ENCODE measurements around the gene LYRM2. TPM values are rescaled to one million over a fixed set of nuclear protein-coding genes. Genes with fewer than 3 reads are reported as not detected.

The LYRM2 gene
- total RNA-seq, 1 donor from 2014 or later, result 27.5 TPM

DNA sequence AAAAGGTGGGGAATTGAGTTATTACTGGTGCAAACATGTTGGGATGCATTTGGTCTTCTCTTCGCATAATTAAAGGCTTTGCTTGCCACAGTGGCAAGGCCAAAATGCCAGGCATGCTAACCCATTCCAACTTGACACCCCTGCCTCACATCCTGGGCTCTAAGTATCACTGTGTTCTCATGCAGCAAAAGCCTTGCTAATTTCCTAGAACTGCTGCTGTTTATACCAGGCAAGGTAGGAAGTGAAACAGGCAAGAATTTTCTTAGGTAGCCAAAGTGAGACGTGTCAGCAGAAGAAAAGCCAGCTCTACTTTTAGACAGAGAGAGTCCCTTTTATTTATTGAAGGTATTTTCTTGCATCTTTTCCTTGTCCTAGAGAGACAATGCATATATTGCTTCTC is 41.2 kb downstream of the LYRM2 start:
- TF ChIP-seq, protein P1, sequence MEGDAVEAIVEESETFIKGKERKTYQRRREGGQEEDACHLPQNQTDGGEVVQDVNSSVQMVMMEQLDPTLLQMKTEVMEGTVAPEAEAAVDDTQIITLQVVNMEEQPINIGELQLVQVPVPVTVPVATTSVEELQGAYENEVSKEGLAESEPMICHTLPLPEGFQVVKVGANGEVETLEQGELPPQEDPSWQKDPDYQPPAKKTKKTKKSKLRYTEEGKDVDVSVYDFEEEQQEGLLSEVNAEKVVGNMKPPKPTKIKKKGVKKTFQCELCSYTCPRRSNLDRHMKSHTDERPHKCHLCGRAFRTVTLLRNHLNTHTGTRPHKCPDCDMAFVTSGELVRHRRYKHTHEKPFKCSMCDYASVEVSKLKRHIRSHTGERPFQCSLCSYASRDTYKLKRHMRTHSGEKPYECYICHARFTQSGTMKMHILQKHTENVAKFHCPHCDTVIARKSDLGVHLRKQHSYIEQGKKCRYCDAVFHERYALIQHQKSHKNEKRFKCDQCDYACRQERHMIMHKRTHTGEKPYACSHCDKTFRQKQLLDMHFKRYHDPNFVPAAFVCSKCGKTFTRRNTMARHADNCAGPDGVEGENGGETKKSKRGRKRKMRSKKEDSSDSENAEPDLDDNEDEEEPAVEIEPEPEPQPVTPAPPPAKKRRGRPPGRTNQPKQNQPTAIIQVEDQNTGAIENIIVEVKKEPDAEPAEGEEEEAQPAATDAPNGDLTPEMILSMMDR (IDR thresholded peaks at IDR 0.05), result no peak
- Mint-ChIP-seq H3K36me3 (ENCODE audit: low read depth) (peaks cover 4% of the 10 kb centered on the region), H3K9me3 (ENCODE audit: low read depth) (peaks cover 2% of the 10 kb centered on the region), H3K4me1 (ENCODE audit: low read depth) (peaks cover 5% of the 10 kb centered on the region), H3K27me3 (ENCODE audit: low read depth) (no peaks in the 10 kb centered on the region), H3K4me3 (ENCODE audit: unreplicated experiment) (no peak overlapping the region), H3K27ac (ENCODE audit: unreplicated experiment) (no peak overlapping the region)
- DNase-seq (ENCODE audit: low spot score), result no peak

DNA sequence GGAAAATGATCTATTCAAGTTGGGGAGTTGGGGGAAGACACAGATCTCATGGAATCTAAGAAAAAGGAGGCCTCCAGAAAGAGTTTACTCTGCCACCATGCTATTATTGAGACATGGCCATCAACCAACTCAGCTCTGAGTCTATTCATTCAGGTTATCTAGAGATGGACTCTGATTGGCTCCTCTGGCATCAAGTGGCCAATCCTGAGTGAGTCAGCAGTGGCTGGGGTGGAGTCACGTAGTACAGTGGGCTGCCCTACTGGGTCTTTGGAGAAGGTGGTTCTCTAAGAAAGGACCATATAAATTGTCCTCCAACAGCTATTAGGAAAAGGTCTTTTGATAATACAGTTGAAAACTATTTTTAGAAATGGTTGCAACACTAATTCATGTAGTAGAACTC is 42.1 kb downstream of the LYRM2 start:
- Mint-ChIP-seq H3K9me3 (ENCODE audit: low read depth) (peaks cover 2% of the 10 kb centered on the region), H3K27me3 (ENCODE audit: low read depth) (no peaks in the 10 kb centered on the region), H3K4me1 (ENCODE audit: low read depth) (peaks cover 5% of the 10 kb centered on the region), H3K27ac (ENCODE audit: unreplicated experiment) (no peak overlapping the region), H3K36me3 (ENCODE audit: low read depth) (peaks cover 4% of the 10 kb centered on the region), H3K4me3 (ENCODE audit: unreplicated experiment) (no peak overlapping the region)
- DNase-seq (ENCODE audit: low spot score), result no peak
- TF ChIP-seq, protein P1 (IDR thresholded peaks at IDR 0.05), result no peak

DNA sequence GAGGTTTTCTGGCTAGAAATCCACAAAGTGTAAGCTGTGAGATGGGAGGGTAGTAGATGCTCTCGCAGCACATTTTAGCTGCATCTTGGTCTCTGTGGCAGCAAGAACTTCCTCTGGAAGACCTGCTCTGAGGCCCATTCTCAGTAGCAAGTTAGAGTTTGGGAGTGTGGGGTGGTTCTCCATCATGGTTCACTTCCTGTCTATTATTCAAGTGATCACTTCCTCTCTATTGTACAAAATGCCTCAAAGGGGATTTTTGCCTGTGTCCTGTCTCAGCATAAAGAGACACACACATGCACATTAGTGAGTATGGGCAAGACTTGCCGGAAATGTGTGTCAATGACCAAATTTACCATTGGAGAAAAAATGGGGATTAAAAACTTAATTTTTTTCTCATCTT is 42.5 kb downstream of the LYRM2 start:
- Mint-ChIP-seq H3K36me3 (ENCODE audit: low read depth) (peaks cover 4% of the 10 kb centered on the region), H3K4me1 (ENCODE audit: low read depth) (peaks cover 5% of the 10 kb centered on the region), H3K4me3 (ENCODE audit: unreplicated experiment) (no peak overlapping the region), H3K27ac (ENCODE audit: unreplicated experiment) (no peak overlapping the region), H3K27me3 (ENCODE audit: low read depth) (no peaks in the 10 kb centered on the region), H3K9me3 (ENCODE audit: low read depth) (peaks cover 2% of the 10 kb centered on the region)
- TF ChIP-seq, protein P1 (IDR thresholded peaks at IDR 0.05), result no peak
- no peak for DNase-seq (ENCODE audit: low spot score)

DNA sequence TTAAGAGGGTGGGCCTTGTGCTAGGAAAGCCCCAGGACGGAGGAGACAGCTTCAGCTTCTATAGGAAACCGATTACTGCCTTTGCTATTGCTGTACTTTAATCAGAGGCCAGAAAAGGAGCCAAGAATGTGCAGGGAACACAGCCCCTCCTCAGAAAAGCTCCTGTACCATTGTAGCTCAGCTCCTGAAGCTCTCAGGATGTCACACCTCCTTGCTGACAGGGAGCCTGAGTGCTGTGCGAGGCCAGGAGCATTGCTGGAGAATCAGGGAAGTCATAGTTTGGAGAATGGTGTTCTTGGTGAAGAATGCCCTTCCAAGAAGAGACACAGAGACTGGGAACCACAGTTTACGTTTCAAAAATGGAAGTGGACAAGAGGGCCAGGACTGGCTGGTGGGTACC is 46.8 kb downstream of the LYRM2 start:
- Mint-ChIP-seq H3K4me3 (ENCODE audit: unreplicated experiment) (no peak overlapping the region), H3K9me3 (ENCODE audit: low read depth) (no peaks in the 10 kb centered on the region), H3K4me1 (ENCODE audit: low read depth) (no peaks in the 10 kb centered on the region), H3K27ac (ENCODE audit: unreplicated experiment) (no peak overlapping the region), H3K27me3 (ENCODE audit: low read depth) (no peaks in the 10 kb centered on the region), H3K36me3 (ENCODE audit: low read depth) (no peaks in the 10 kb centered on the region)
- TF ChIP-seq, protein P1 (IDR thresholded peaks at IDR 0.05), result no peak
- DNase-seq (ENCODE audit: low spot score), result no peak

DNA sequence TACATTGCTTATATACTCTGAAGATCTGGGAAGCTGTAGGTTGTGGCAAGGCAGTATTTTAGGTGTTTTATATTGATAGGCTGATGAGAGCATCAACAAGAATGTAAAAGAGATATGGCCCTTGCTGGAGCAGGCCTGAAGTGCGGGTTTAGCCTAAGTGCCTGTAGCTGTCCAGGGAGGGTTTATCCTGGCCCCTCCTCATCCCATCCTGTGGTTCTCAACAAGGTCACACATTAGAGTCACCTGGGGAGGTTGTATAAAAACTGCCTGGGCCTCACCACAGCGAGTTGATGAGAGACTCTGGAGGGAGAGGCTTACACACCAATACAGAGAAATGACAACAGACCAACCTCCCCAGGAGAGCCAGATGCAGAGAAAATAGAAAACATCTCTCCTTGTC is 48.4 kb downstream of the LYRM2 start:
- TF ChIP-seq, protein P1 (IDR thresholded peaks at IDR 0.05), result no peak
- H3K4me3 Mint-ChIP-seq (ENCODE audit: unreplicated experiment), result no peak overlapping the region

More for the DNA sequence above, 48.4 kb downstream of the LYRM2 start:
- no peaks in the 10 kb centered on the region for H3K36me3 Mint-ChIP-seq (ENCODE audit: low read depth)
- no peaks in the 10 kb centered on the region for H3K27me3 Mint-ChIP-seq (ENCODE audit: low read depth)
- H3K27ac Mint-ChIP-seq (ENCODE audit: unreplicated experiment), result no peak overlapping the region
- no peak for DNase-seq (ENCODE audit: low spot score)
- peaks cover 7% of the 10 kb centered on the region for H3K4me1 Mint-ChIP-seq (ENCODE audit: low read depth)
- H3K9me3 Mint-ChIP-seq (ENCODE audit: low read depth), result no peaks in the 10 kb centered on the region

Data from chondrocyte (in vitro differentiated cells).